ENCODE measurements around the gene TRERF1. TPM values are rescaled to one million over a fixed set of nuclear protein-coding genes. Genes with fewer than 3 reads are reported as not detected.

Gene TRERF1
- total RNA-seq, 1 experiment from 2014 or later: 22.3 TPM

DNA sequence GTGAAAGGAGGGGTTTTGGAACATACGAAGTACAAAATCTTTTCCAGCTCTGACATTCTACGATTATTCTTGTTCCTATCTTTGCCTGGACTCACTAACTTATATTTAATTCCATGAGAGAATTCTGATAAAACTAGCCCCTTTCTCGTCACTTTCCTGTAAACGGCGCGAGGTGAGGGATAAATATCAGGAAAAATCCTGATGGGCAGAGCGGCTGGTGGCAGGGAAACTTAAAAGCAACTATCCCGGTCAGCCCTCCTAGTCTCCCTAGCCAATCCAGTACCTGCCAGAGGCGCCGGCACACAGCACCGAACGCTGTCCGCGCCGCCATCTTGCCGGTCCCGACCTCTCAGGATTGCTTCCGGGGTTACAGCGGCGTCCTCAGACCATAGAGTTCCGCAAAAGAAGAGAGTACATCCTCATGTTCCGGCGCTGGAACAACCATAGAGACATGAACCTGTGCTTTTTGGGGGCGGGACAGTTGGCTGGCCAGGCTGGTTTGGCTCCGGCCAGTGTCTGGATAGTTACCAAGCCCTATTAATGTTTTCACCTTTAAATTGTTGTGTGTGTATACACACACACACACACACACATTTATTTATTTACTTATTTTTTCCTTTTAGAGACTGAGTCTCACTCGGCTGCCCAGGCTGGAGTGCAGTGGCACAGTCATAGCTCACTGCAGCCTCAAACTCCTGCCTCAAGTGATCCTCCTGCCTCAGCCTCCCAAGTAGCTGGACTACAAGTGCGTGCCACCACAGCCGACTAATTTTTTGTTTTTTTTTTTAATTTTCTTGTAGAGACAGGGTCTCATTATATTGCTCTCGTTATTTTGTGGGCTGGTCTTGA is 234.0 kb downstream of the TRERF1 start, which contains the start of gene MRPS10:
Gene MRPS10 (minus strand): TSS at position 343 of the 849 bp plus-strand sequence. CDS start 12 bp downstream, at position 331.
- Mint-ChIP-seq H3K4me1 (peaks cover 14% of the 10 kb centered on the region), H3K36me3 (peaks cover 9% of the 10 kb centered on the region), H3K27ac (peak within 1 kb of the TSS; percentile 100), H3K27me3 (ENCODE audit: low read depth) (no peaks in the 10 kb centered on the region), H3K9me3 (no peaks in the 10 kb centered on the region), H3K4me3 (peak within 1 kb of the TSS; percentile 100)
- CTCF ChIA-PET: interaction anchor here (0.8 to 4.8 kb wide), 7 partner anchors 49 to 330 kb away, joined by 3 to 22 read pairs (median 5); partner anchors contain the start of genes BYSL and MED20
- peak; percentile 99 for ATAC-seq
- peak; percentile 95 for DNase-seq (ENCODE audit: low spot score)
- POLR2A ChIA-PET: no interaction called here
- TF ChIP-seq SP1 (CRISPR knock-in tag; conservative IDR thresholded peaks at IDR 0.05) (peak; percentile 59; the same call in 1 of the 2 replicates), NR1H2 (CRISPR knock-in tag; IDR thresholded peaks at IDR 0.05) (no peak), FOXJ3 (CRISPR knock-in tag; IDR thresholded peaks at IDR 0.05; ENCODE audit: borderline replicate concordance) (no peak), ZNF512 (CRISPR knock-in tag; IDR thresholded peaks at IDR 0.05; ENCODE audit: borderline replicate concordance) (no peak), FOXK1 (CRISPR knock-in tag; IDR thresholded peaks at IDR 0.05) (peak; percentile 91), NFATC4 (CRISPR knock-in tag; IDR thresholded peaks at IDR 0.05) (no peak), JUN (CRISPR knock-in tag; IDR thresholded peaks at IDR 0.05) (no peak), ETV6 (CRISPR knock-in tag; IDR thresholded peaks at IDR 0.05) (peak; percentile 67; the same call in 1 of the 2 replicates), TEAD1 (CRISPR knock-in tag; IDR thresholded peaks at IDR 0.05) (no peak), NR2C2 (CRISPR knock-in tag; IDR thresholded peaks at IDR 0.05) (peak; percentile 98), ZNF396 (CRISPR knock-in tag; IDR thresholded peaks at IDR 0.05; ENCODE audit: borderline replicate concordance) (no peak), RELA (CRISPR knock-in tag; IDR thresholded peaks at IDR 0.05; ENCODE audit: borderline replicate concordance) (no peak), MYBL2 (CRISPR knock-in tag; IDR thresholded peaks at IDR 0.05) (peak; percentile 62; the same call in 1 of the 2 replicates), SMAD3 (CRISPR knock-in tag; IDR thresholded peaks at IDR 0.05; ENCODE audit: borderline replicate concordance) (peak; percentile 45; the same call in 1 of the 2 replicates), NFYB (CRISPR knock-in tag; conservative IDR thresholded peaks at IDR 0.05; ENCODE audit: low read depth) (no peak), MAX (CRISPR knock-in tag; IDR thresholded peaks at IDR 0.05) (peak; percentile 50; the same call in 1 of the 2 replicates), PRRX2 (CRISPR knock-in tag; IDR thresholded peaks at IDR 0.05) (no peak), HMGA2 (CRISPR knock-in tag; IDR thresholded peaks at IDR 0.05) (no peak), NR3C1 (CRISPR knock-in tag; conservative IDR thresholded peaks at IDR 0.05; ENCODE audit: low read depth) (no peak), ZNF138 (CRISPR knock-in tag; conservative IDR thresholded peaks at IDR 0.05) (no peak), NFE2L1 (CRISPR knock-in tag; IDR thresholded peaks at IDR 0.05) (0 out of 2 replicates have a peak, but pooled peaks have one; percentile 17), ATF1 (CRISPR knock-in tag; IDR thresholded peaks at IDR 0.05) (no peak), IRF2 (CRISPR knock-in tag; IDR thresholded peaks at IDR 0.05; ENCODE audit: borderline replicate concordance, low read depth) (no peak)
- TF ChIP-seq, protein P1, sequence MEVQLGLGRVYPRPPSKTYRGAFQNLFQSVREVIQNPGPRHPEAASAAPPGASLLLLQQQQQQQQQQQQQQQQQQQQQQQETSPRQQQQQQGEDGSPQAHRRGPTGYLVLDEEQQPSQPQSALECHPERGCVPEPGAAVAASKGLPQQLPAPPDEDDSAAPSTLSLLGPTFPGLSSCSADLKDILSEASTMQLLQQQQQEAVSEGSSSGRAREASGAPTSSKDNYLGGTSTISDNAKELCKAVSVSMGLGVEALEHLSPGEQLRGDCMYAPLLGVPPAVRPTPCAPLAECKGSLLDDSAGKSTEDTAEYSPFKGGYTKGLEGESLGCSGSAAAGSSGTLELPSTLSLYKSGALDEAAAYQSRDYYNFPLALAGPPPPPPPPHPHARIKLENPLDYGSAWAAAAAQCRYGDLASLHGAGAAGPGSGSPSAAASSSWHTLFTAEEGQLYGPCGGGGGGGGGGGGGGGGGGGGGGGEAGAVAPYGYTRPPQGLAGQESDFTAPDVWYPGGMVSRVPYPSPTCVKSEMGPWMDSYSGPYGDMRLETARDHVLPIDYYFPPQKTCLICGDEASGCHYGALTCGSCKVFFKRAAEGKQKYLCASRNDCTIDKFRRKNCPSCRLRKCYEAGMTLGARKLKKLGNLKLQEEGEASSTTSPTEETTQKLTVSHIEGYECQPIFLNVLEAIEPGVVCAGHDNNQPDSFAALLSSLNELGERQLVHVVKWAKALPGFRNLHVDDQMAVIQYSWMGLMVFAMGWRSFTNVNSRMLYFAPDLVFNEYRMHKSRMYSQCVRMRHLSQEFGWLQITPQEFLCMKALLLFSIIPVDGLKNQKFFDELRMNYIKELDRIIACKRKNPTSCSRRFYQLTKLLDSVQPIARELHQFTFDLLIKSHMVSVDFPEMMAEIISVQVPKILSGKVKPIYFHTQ (CRISPR knock-in tag; IDR thresholded peaks at IDR 0.05): no peak
- TF ChIP-seq, protein P2, sequence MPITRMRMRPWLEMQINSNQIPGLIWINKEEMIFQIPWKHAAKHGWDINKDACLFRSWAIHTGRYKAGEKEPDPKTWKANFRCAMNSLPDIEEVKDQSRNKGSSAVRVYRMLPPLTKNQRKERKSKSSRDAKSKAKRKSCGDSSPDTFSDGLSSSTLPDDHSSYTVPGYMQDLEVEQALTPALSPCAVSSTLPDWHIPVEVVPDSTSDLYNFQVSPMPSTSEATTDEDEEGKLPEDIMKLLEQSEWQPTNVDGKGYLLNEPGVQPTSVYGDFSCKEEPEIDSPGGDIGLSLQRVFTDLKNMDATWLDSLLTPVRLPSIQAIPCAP (CRISPR knock-in tag; IDR thresholded peaks at IDR 0.05): no peak
- TF ChIP-seq, protein P3, sequence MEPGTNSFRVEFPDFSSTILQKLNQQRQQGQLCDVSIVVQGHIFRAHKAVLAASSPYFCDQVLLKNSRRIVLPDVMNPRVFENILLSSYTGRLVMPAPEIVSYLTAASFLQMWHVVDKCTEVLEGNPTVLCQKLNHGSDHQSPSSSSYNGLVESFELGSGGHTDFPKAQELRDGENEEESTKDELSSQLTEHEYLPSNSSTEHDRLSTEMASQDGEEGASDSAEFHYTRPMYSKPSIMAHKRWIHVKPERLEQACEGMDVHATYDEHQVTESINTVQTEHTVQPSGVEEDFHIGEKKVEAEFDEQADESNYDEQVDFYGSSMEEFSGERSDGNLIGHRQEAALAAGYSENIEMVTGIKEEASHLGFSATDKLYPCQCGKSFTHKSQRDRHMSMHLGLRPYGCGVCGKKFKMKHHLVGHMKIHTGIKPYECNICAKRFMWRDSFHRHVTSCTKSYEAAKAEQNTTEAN (CRISPR knock-in tag; IDR thresholded peaks at IDR 0.05): no peak
- TF ChIP-seq, protein P4, sequence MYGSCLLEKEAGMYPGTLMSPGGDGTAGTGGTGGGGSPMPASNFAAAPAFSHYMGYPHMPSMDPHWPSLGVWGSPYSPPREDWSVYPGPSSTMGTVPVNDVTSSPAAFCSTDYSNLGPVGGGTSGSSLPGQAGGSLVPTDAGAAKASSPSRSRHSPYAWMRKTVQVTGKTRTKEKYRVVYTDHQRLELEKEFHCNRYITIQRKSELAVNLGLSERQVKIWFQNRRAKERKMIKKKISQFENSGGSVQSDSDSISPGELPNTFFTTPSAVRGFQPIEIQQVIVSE (CRISPR knock-in tag; IDR thresholded peaks at IDR 0.05; ENCODE audit: borderline replicate concordance): no peak
- TF ChIP-seq, protein P5, sequence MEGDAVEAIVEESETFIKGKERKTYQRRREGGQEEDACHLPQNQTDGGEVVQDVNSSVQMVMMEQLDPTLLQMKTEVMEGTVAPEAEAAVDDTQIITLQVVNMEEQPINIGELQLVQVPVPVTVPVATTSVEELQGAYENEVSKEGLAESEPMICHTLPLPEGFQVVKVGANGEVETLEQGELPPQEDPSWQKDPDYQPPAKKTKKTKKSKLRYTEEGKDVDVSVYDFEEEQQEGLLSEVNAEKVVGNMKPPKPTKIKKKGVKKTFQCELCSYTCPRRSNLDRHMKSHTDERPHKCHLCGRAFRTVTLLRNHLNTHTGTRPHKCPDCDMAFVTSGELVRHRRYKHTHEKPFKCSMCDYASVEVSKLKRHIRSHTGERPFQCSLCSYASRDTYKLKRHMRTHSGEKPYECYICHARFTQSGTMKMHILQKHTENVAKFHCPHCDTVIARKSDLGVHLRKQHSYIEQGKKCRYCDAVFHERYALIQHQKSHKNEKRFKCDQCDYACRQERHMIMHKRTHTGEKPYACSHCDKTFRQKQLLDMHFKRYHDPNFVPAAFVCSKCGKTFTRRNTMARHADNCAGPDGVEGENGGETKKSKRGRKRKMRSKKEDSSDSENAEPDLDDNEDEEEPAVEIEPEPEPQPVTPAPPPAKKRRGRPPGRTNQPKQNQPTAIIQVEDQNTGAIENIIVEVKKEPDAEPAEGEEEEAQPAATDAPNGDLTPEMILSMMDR (IDR thresholded peaks at IDR 0.05): no peak
- TF ChIP-seq, protein P6, sequence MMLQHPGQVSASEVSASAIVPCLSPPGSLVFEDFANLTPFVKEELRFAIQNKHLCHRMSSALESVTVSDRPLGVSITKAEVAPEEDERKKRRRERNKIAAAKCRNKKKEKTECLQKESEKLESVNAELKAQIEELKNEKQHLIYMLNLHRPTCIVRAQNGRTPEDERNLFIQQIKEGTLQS (CRISPR knock-in tag; conservative IDR thresholded peaks at IDR 0.05): no peak

Data from WTC11 (cell line).